Measurements from ENCODE around the gene IKBIP. TPM values are rescaled to one million over a fixed set of nuclear protein-coding genes. Genes with fewer than 3 reads are reported as not detected.
"Not testable (repeated sequence)": the region's sequence is repeated elsewhere in the genome, so short reads cannot be mapped to it uniquely, and the experiment has no call there.

The IKBIP gene
- total RNA-seq, 1 experiment from 2014 or later = 48.9 TPM

GRCh38 chr12:98592825-98593322 is 51.7 kb downstream of the IKBIP start:
- Histone ChIP-seq H3K9me3 (no peaks in the 10 kb centered on the region), H3K4me3 (peak overlapping the region; percentile 99), H3K36me3 (peaks cover 43% of the 10 kb centered on the region), H3K27me3 (no peaks in the 10 kb centered on the region)
- no peak for DNase-seq

GRCh38 chr12:98591209-98591608 is 53.4 kb downstream of the IKBIP start:
- Histone ChIP-seq H3K9me3 (no peaks in the 10 kb centered on the region), H3K36me3 (peaks cover 27% of the 10 kb centered on the region), H3K27me3 (no peaks in the 10 kb centered on the region), H3K4me3 (no peak overlapping the region)
- no peak for DNase-seq

GRCh38 chr12:98587084-98587483 is 57.5 kb downstream of the IKBIP start:
- Histone ChIP-seq H3K36me3 (no peaks in the 10 kb centered on the region), H3K9me3 (no peaks in the 10 kb centered on the region), H3K4me3 (no peak overlapping the region), H3K27me3 (no peaks in the 10 kb centered on the region)
- DNase-seq = no peak

GRCh38 chr12:98582093-98582492 is 62.5 kb downstream of the IKBIP start:
- Histone ChIP-seq H3K4me3 (no peak overlapping the region), H3K9me3 (no peaks in the 10 kb centered on the region), H3K36me3 (no peaks in the 10 kb centered on the region), H3K27me3 (no peaks in the 10 kb centered on the region)
- DNase-seq = no peak

GRCh38 chr12:98581101-98581500 is 63.5 kb downstream of the IKBIP start:
- Histone ChIP-seq H3K27me3 (no peaks in the 10 kb centered on the region), H3K4me3 (no peak overlapping the region), H3K36me3 (no peaks in the 10 kb centered on the region), H3K9me3 (no peaks in the 10 kb centered on the region)
- DNase-seq = no peak

- Histone ChIP-seq H3K4me3 (no peak overlapping the region), H3K27me3 (no peaks in the 10 kb centered on the region), H3K9me3 (no peaks in the 10 kb centered on the region), H3K36me3 (no peaks in the 10 kb centered on the region)
- DNase-seq = no peak
Observed at GRCh38 chr12:98580695-98581094, 63.9 kb downstream of the IKBIP start.

GRCh38 chr12:98579835-98580234 is 64.8 kb downstream of the IKBIP start:
- no peaks in the 10 kb centered on the region for H3K9me3 ChIP-seq
- H3K4me3 ChIP-seq = no peak overlapping the region
- H3K27me3 ChIP-seq = no peaks in the 10 kb centered on the region
- H3K36me3 ChIP-seq = no peaks in the 10 kb centered on the region
- DNase-seq = no peak

- Histone ChIP-seq H3K27me3 (no peaks in the 10 kb centered on the region), H3K4me3 (no peak overlapping the region), H3K36me3 (no peaks in the 10 kb centered on the region), H3K9me3 (no peaks in the 10 kb centered on the region)
- DNase-seq = no peak
Observed at GRCh38 chr12:98579347-98579746, 65.2 kb downstream of the IKBIP start.

GRCh38 chr12:98578821-98579220 is 65.8 kb downstream of the IKBIP start:
- H3K4me3 ChIP-seq = no peak overlapping the region
- no peaks in the 10 kb centered on the region for H3K9me3 ChIP-seq
- no peaks in the 10 kb centered on the region for H3K27me3 ChIP-seq
- DNase-seq = no peak
- no peaks in the 10 kb centered on the region for H3K36me3 ChIP-seq

- DNase-seq = no peak
- H3K36me3 ChIP-seq = no peaks in the 10 kb centered on the region
- no peak overlapping the region for H3K4me3 ChIP-seq
- no peaks in the 10 kb centered on the region for H3K9me3 ChIP-seq
- H3K27me3 ChIP-seq = no peaks in the 10 kb centered on the region
Observed at GRCh38 chr12:98578392-98578791, 66.2 kb downstream of the IKBIP start.

GRCh38 chr12:98576795-98577194 is 67.8 kb downstream of the IKBIP start:
- not testable (repeated sequence) for H3K27me3 ChIP-seq, DNase-seq, H3K9me3 ChIP-seq, H3K4me3 ChIP-seq, H3K36me3 ChIP-seq

- no peak for DNase-seq
- H3K27me3 ChIP-seq = no peaks in the 10 kb centered on the region
- no peaks in the 10 kb centered on the region for H3K9me3 ChIP-seq
- H3K36me3 ChIP-seq = no peaks in the 10 kb centered on the region
- H3K4me3 ChIP-seq = no peak overlapping the region
Observed at GRCh38 chr12:98575013-98575412, 69.6 kb downstream of the IKBIP start.

Other genes starting within 250 kb of the IKBIP start
- gene TMPO, start 129.2 kb downstream of the IKBIP start, total RNA-seq (2014; rRNA removed; shearing (Covaris generic); ENCODE audit: low replicate concordance) = 183 and 262 TPM in 2 replicates
- 998 and 1,016 TPM in 2 replicates for gene SLC25A3, start 51.1 kb downstream of the IKBIP start, total RNA-seq (2014; rRNA removed; shearing (Covaris generic); ENCODE audit: low replicate concordance)
- 19.3 and 24.2 TPM in 2 replicates for gene APAF1, start 502 bp upstream of the IKBIP start, total RNA-seq (2014; rRNA removed; shearing (Covaris generic); ENCODE audit: low replicate concordance)